Measurements from ENCODE around the gene ITFG1.

Gene ITFG1

GRCh38 chr16:47320546-47321310 is 140.1 kb downstream of the ITFG1 start:
- DNase-seq: no peak

- DNase-seq: no peak
Observed at GRCh38 chr16:47317465-47318240, 143.2 kb downstream of the ITFG1 start.

- DNase-seq: no peak
Observed at GRCh38 chr16:47316442-47317015, 144.3 kb downstream of the ITFG1 start.

- DNase-seq: no peak
Observed at GRCh38 chr16:47311738-47312505, 148.9 kb downstream of the ITFG1 start.

GRCh38 chr16:47310792-47311211 is 150.1 kb downstream of the ITFG1 start:
- DNase-seq: no peak

GRCh38 chr16:47309581-47310312 is 151.1 kb downstream of the ITFG1 start:
- DNase-seq: no peak

- DNase-seq: no peak
Observed at GRCh38 chr16:47308601-47309000, 152.3 kb downstream of the ITFG1 start.

- no peak for DNase-seq
Observed at GRCh38 chr16:47304563-47304962, 156.3 kb downstream of the ITFG1 start.

GRCh38 chr16:47299587-47299986 is 161.3 kb downstream of the ITFG1 start:
- DNase-seq: no peak

GRCh38 chr16:47284999-47285398 is 175.9 kb downstream of the ITFG1 start:
- no peak for DNase-seq

- no peak for DNase-seq
Observed at GRCh38 chr16:47278306-47278970, 182.4 kb downstream of the ITFG1 start.

GRCh38 chr16:47276522-47276921 is 184.3 kb downstream of the ITFG1 start:
- no peak for DNase-seq

- DNase-seq: no peak
Observed at GRCh38 chr16:47262938-47263337, 197.9 kb downstream of the ITFG1 start.

GRCh38 chr16:47260503-47260902 is 200.4 kb downstream of the ITFG1 start:
- DNase-seq: no peak

GRCh38 chr16:47258874-47259461 is 201.9 kb downstream of the ITFG1 start:
- DNase-seq: no peak

- no peak for DNase-seq
Observed at GRCh38 chr16:47254756-47255155, 206.1 kb downstream of the ITFG1 start.

GRCh38 chr16:47250983-47251382 is 209.9 kb downstream of the ITFG1 start:
- DNase-seq: no peak

GRCh38 chr16:47247690-47248089 is 213.2 kb downstream of the ITFG1 start:
- no peak for DNase-seq

- DNase-seq: no peak
Observed at GRCh38 chr16:47244206-47244605, 216.7 kb downstream of the ITFG1 start.

GRCh38 chr16:47241061-47241460 is 219.8 kb downstream of the ITFG1 start:
- DNase-seq: no peak

- no peak for DNase-seq
Observed at GRCh38 chr16:47236716-47237115, 224.1 kb downstream of the ITFG1 start.
